Prostate gland (tissue), 2 donors: ENCODE measurements around the gene TADA2A. TPM values are rescaled to one million over a fixed set of nuclear protein-coding genes. Genes with fewer than 3 reads are reported as not detected.

Source experiments
- DNase-seq: peaks from one replicate; pipeline ENCODE4 v3.0.0-alpha.2; 2019; ENCODE audit warnings: low spot score
- H3K27ac ChIP-seq, 2 donors: fragments of 200-600 bp; sonication (generic); 2 replicates each; pipeline ENCODE4 v1.5.1; 2017 to 2019
- H3K27me3 ChIP-seq: fragments of 200-600 bp; sonication (generic); replicated peaks from 2 replicates; pipeline ENCODE4 v1.5.1; 2019; ENCODE audit not compliant: insufficient read depth
- H3K36me3 ChIP-seq, 2 donors: fragments of 200-600 bp; sonication (generic); 1 replicate in 1 of 2; 2 replicates in 1 of 2; pipeline versions ENCODE4 v1.5.1 to v1.8.1; 2017 to 2019
- H3K4me1 ChIP-seq: fragments of 200-600 bp; sonication (generic); replicated peaks from 2 replicates; pipeline ENCODE4 v1.5.1; 2019
- H3K4me3 ChIP-seq, 2 donors: fragments of 200-600 bp; sonication (generic); 2 replicates each; pipeline ENCODE4 v1.5.1; 2017 to 2019
- H3K9me3 ChIP-seq: fragments of 200-600 bp; sonication (generic); 2 replicates; pipeline ENCODE4 v1.5.1; 2017
- POLR2A ChIP-seq: fragments of 450-650 bp; IDR thresholded peaks from one replicate; pipeline ENCODE4 v1.6.1; 2016; ENCODE audit warnings: antibody characterized with exemption, mild to moderate bottlenecking
- POLR2AphosphoS5 ChIP-seq: sonication (generic); formaldehyde crosslinking; IDR thresholded peaks from one replicate; pipeline ENCODE4 v1.6.1; 2017; ENCODE audit warnings: antibody characterized with exemption
- WGBS: methylation state at CpG from one replicate; pipeline ENCODE4 v1.1.5; 2018; 5-methylcytosine and 5-hydroxymethylcytosine counted together
- intact Hi-C: fragments of 100-400 bp; cut with DNase I; formaldehyde crosslinking; loops from one replicate; pipeline ENCODE4 v1.14.2; 2022
- total RNA-seq, 2 donors: library from RNA; depleted of rRNA; stranded (reverse); fragments of >200 nt; gene quantifications; one replicate each; pipeline ENCODE4 v1.1.0, GENCODE V29; 2016
- TF ChIP-seq, protein P1 (sequence below), 4 experiments: fragments of 200-600 bp in 2 of 4; fragments of 450-650 bp in 2 of 4; sonication (generic) in 2 of 4; IDR thresholded peaks; 1 replicate in 3 of 4; 2 replicates in 1 of 4; pipeline ENCODE4 v1.5.1; 2016 to 2019; ENCODE audit warnings: antibody characterized with exemption in 4 of 4, mild to moderate bottlenecking in 2 of 4, moderate library complexity in 2 of 4

Gene TADA2A
- total RNA-seq, 2 donors from 2014 or later: 13.0 to 29.7 TPM

DNA sequence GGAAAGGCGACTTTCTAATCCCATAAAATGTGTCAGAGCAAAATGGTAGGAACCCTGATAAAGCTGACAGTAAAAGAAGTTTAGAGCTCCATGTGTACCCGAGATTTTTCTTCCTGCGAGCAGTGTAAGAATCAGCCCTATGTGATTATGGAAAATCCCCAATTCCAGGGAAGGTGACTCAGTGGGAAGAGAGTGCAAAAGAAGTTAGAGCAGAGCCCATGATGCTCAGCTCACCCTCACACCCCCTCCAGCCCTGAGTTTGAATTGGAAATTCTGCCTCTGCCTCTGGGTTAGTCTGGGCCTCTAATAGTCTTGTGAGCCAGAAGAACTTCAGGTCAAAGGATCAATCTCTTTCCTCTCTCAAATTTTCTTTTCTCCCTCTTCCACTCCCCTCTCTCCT lies 18.4 kb upstream of the TADA2A start:
- 81% methylated on average over 3 of the region's 3 CpGs for WGBS
- Histone ChIP-seq H3K9me3 (no peaks in the 10 kb centered on the region), H3K27me3 (no peaks in the 10 kb centered on the region), H3K27ac (no peak overlapping the region), H3K4me1 (no peaks in the 10 kb centered on the region), H3K4me3 (no peak overlapping the region), H3K36me3 (no peaks in the 10 kb centered on the region)
- TF ChIP-seq, protein P1, sequence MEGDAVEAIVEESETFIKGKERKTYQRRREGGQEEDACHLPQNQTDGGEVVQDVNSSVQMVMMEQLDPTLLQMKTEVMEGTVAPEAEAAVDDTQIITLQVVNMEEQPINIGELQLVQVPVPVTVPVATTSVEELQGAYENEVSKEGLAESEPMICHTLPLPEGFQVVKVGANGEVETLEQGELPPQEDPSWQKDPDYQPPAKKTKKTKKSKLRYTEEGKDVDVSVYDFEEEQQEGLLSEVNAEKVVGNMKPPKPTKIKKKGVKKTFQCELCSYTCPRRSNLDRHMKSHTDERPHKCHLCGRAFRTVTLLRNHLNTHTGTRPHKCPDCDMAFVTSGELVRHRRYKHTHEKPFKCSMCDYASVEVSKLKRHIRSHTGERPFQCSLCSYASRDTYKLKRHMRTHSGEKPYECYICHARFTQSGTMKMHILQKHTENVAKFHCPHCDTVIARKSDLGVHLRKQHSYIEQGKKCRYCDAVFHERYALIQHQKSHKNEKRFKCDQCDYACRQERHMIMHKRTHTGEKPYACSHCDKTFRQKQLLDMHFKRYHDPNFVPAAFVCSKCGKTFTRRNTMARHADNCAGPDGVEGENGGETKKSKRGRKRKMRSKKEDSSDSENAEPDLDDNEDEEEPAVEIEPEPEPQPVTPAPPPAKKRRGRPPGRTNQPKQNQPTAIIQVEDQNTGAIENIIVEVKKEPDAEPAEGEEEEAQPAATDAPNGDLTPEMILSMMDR (IDR thresholded peaks at IDR 0.05): no peak
- TF ChIP-seq POLR2A: no peak
- TF ChIP-seq POLR2AphosphoS5: no peak
- intact Hi-C loops: no loop called here
- DNase-seq: no peak

DNA sequence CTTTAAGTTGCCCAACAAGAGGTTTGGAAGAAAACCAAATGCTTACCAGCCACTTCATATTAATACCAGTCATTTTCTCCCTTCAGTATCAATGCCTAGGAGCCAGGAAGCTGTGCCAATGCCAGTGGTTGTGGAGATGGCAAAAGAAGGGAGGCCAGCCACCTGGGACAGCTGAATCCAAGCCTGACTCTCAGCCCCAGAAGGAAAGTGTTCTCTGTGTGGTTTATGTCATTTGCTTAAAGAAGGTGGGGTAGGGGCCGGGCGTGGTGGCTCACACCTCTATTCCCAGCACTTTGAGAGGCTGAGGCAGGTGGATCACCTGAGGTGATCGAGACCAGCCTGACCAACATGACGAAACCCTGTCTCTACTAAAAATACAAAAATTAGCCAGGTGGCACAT lies 17.5 kb upstream of the TADA2A start:
- Histone ChIP-seq H3K36me3 (no peaks in the 10 kb centered on the region), H3K9me3 (no peaks in the 10 kb centered on the region), H3K4me1 (no peaks in the 10 kb centered on the region), H3K4me3 (no peak overlapping the region), H3K27me3 (no peaks in the 10 kb centered on the region), H3K27ac (no peak overlapping the region)
- WGBS: 94% methylated on average over 4 of the region's 4 CpGs
- TF ChIP-seq, protein P1 (IDR thresholded peaks at IDR 0.05): no peak
- TF ChIP-seq POLR2A: no peak
- no peak for TF ChIP-seq POLR2AphosphoS5
- DNase-seq: no peak
- intact Hi-C loops: no loop called here

DNA sequence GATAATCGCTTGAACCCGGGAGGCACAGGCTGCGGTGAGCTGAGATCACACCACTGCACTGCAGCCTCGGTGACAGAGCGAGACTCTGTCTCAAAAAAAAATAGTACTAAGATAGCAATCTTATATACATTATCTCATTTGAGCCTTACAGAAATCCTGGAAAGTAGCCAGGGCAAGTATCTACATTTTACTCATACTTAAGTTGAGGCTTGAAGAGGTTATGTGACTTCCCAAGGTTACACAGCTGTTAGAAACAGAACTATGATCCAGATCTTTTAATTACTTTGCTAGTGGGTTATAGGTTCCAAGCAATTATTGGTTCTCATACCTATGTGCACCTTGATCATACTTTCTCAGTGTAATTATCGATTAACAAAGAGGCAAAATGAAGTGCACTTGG lies 15.5 kb upstream of the TADA2A start:
- no peak overlapping the region for H3K27ac ChIP-seq
- no peak overlapping the region for H3K4me3 ChIP-seq
- no peak for DNase-seq
- 85% methylated on average over 6 of the region's 6 CpGs for WGBS
- no peaks in the 10 kb centered on the region for H3K27me3 ChIP-seq
- intact Hi-C loops: no loop called here
- TF ChIP-seq POLR2AphosphoS5 (no peak), POLR2A (no peak)
- TF ChIP-seq, protein P1 (IDR thresholded peaks at IDR 0.05): no peak
- H3K4me1 ChIP-seq: no peaks in the 10 kb centered on the region
- H3K36me3 ChIP-seq: no peaks in the 10 kb centered on the region
- H3K9me3 ChIP-seq: no peaks in the 10 kb centered on the region

DNA sequence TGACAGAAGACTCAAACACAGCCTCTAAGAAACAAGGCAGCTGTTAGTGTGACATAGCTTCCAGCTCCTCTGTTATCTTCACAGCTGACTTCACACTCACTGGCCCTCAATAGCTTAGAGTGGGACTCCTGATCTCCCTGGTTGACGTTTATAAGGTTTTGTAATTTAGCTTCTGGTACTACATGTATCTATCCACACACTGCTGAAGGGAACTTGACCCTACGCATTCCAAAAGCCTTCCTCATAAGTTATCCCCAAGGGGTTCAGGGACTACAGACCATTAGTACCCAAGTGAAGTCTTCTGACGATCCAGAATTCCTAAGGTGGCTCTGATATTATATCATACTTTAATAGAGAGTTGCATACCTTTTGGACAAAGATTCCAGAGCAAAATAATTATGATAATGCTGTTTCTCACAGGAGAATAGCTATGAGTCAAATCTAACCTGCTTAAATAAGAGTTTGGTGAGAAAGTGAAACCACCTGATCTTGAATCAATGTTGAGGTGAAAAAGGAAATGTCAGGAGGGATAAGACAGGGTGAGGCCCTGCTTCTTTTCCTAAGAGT lies 14.6 kb upstream of the TADA2A start:
- Histone ChIP-seq H3K27me3 (no peaks in the 10 kb centered on the region), H3K9me3 (no peaks in the 10 kb centered on the region), H3K4me1 (no peaks in the 10 kb centered on the region), H3K27ac (no peak overlapping the region), H3K4me3 (no peak overlapping the region), H3K36me3 (no peaks in the 10 kb centered on the region)
- TF ChIP-seq POLR2AphosphoS5 (no peak), POLR2A (no peak)
- TF ChIP-seq, protein P1 (IDR thresholded peaks at IDR 0.05): no peak
- DNase-seq: no peak
- 48% methylated on average over 3 of the region's 3 CpGs for WGBS
- intact Hi-C loops: no loop called here

DNA sequence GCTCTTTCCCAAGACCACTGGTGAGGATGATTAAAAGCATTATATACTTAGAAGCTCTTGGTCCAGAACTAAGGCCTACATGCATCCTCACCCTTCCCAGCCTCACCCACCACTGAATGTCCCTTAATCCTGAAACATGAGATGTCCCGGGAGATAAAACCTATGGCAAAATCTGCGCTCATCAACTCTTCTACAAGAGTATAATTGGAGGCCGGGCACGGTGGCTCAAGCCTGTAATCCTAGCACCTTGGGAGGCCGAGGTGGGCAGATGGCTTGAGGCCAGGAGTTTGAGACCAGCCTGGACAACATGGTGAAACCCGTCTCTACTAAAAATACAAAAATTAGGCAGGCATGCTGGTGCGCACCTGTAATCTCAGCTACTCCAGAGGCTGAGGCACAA lies 13.3 kb upstream of the TADA2A start:
- TF ChIP-seq, protein P1 (IDR thresholded peaks at IDR 0.05): no peak
- TF ChIP-seq POLR2A (no peak), POLR2AphosphoS5 (no peak)
- Histone ChIP-seq H3K27ac (no peak overlapping the region), H3K36me3 (no peaks in the 10 kb centered on the region), H3K4me1 (no peaks in the 10 kb centered on the region), H3K4me3 (no peak overlapping the region), H3K27me3 (no peaks in the 10 kb centered on the region), H3K9me3 (no peaks in the 10 kb centered on the region)
- intact Hi-C loops: no loop called here
- 96% methylated on average over 7 of the region's 7 CpGs for WGBS
- no peak for DNase-seq
